Measurements from ENCODE around the gene COA3.
A peak's percentile ranks its signal among the peaks of the same experiment; 100 is the strongest.

COA3 gene

GRCh38 chr17:42798383-42799380 is at the start of gene COA3, which contains the start of gene CNTD1:
TSS of gene COA3 (minus strand) at chr17:42798704. CDS start at chr17:42798681, 23 bp downstream.
TSS of gene CNTD1 (plus strand) at chr17:42798861. CDS start at chr17:42799068, 207 bp downstream.
- peak; percentile 40 for DNase-seq

DNA sequence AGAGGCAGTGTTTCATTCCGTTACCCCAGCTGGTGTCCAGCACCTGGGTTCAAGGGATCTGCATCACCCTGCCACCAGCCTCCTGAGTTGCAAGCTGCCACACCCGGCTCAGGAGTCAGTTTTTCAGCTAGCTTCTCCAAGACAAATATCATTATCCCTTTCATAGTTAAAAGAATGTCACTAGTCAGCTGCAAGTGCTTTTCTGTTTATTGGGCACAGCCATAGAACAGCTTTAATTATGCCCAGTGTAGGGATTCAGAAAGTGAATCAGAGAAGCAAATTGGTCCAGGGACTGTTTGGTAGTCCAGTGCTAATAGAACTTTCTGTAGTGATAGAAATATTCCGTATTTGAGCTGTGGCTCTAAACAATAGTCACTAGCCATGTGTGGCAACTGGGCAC is 49.6 kb upstream of the COA3 start:
- DNase-seq: no peak

DNA sequence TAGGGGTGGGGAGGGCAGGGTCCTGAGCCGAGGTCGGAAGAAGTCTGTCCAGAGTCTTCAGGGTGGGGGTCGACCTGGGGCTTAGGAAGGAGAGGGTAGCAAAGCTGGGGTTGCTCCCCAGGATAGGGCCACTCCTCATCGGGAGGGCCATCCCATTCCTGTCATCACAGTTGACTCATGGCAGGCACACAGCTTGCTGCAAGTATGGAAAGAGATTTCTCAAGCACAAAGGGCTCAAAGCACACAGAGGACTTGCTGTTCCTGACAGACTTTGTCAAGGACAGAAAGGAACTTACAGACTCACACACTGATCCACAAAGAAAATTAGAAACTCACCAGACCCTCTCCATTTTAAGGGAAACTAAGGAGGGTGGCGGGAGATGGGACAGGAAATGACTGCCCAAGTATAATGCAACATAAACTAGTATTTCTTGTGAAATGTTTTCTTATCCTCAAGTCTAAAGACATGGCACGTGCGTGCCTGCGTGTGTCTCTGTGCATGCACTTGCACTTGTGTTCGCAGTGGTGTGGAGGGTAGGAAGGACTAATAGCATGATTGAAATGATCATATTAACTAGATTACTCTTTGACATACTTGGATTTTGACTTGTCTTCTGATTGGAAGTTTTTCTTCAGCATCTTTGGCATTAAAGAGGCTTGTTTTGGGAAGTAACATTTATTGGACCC is 48.2 kb upstream of the COA3 start:
- no peak for DNase-seq

DNA sequence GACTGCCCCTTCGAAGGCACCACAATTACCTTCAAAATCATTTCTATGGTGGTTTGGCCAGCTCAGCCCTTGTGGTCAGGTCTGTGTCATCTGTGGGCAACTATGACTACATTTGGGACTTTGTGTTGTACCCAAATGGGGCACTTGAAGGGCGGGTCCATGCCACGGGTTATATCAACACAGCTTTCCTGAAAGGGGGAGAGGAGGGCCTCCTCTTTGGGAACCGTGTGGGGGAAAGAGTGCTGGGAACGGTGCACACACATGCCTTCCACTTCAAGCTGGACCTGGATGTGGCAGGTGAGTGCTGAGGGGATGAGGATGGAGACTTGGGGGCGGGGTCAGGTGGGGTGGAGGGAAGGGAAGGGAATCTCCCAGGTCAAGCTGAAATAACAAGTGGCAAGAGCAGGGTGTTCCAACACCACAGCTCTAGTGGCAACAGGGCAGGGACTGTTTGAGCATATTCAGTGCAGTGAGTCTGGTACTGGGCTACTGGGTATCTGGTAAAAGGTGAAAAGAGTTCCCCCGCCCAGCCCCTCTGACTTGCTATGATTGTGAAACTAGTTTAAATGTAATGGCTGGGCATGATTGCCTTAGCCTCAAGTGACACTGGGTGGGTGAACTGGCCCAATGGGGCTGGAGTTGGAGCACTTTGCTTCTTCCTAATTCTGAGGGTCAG is 47.6 kb upstream of the COA3 start:
- no peak for DNase-seq

- DNase-seq: no peak
Measured at GRCh38 chr17:42845556-42845917, 47.0 kb upstream of the COA3 start.

- DNase-seq: no peak
Measured at GRCh38 chr17:42844761-42845555, 46.5 kb upstream of the COA3 start.

GRCh38 chr17:42844271-42844670 is 45.8 kb upstream of the COA3 start, which contains the start of gene AOC2:
TSS of gene AOC2 (plus strand) at chr17:42844580. CDS start at chr17:42844627, 47 bp downstream.
- no peak for DNase-seq

DNA sequence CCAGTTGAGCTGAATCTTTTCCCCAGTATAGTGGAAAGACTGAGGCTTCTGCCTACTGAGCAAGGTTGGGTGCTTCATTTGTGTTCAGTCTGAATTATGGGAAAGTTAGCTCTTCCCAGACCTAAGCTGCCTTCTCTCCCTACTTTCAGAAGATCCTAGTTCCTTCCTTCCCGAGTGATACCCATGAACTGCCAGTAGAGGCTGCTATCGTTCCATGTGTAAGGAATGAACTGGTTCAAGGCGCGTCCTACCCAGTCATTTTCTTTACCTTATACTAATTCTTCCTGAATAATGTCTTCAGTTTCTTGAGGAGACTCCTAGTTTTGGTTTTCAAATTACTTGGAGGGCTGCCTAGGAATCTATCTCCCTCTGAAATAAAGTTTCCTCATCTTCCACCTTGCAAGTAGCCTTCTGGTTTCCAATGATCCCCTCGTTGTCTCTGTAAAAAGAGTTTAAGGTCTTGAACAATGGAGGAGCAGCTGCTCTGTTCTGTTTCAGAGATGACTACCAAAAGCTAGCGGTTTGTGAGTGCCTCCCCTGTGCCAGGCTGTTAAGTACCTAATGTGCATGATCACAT is 44.9 kb upstream of the COA3 start:
- DNase-seq: peak; percentile 2

- no peak for DNase-seq
Measured at GRCh38 chr17:42841975-42842685, 43.6 kb upstream of the COA3 start.

- no peak for DNase-seq
Measured at GRCh38 chr17:42835732-42836131, 37.2 kb upstream of the COA3 start.

DNA sequence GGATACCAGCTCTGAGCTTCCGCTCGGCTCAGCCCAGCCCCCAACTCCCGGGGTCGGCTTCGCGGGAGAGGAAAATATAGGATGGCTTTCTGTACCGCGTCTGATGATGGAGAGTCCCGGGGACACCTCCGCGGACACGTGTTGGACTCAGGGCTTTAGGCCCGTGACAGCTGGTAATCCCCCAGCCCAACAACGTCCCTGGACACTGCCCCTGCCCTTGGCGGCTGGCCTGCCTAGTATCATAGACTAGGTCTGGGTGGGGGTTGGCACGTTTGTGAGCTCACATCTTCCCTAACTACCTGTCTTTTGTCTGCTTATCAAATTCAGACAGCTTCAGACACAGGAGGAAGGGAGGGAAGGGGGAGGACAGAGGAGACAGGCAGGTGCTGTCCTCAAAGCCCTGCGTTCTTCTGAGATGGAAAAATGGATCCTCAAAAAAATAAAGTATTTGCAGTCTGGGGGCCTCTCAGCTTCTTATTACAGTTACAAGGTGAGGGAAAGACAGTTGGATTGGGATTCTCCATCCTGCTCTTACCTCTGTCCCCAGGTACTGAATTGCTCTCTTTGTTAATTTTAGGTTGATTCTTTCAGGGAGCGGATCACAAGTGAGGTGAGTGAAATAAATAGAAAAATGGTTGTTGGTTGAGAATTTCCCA is 35.4 kb upstream of the COA3 start:
- no peak for DNase-seq

GRCh38 chr17:42832934-42833766 is 34.6 kb upstream of the COA3 start, which contains the start of gene PSME3:
TSS of gene PSME3 (plus strand) at chr17:42833397. CDS start at chr17:42833632, 235 bp downstream.
- DNase-seq: peak; percentile 19

DNA sequence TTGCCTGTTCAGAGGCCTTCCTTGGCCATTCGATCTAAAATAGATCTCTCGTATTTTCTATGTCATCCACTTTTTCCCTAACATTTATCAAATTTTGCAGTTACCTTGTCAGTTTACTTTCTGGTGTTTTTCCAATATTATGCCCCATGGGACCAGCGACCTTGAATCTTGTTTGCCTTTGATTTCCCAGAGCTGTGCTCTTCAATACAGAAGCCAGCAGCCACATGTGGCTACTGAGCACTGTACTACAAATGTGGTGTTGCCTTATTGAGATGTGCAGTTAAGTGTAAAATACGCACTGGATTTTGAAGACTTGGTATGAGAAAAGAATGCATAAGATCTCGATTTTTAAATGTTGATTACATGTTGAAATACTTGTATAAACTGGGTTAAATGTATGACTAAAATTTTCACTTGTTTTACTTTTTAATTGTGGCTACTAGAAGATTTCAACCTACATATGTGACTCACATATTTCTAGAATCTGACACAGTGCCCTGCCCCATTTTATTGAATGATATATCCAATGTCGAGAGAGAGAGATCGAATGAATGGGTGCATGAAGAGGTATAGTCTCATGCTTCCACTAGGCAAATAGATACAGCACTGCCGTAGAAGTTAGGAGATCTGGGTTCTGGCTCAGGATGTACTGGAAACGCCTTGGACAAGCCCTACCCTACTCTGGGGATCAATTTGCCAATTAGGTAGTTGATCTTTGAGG is 33.9 kb upstream of the COA3 start:
- no peak for DNase-seq

GRCh38 chr17:42830971-42831370 is 32.5 kb upstream of the COA3 start:
- DNase-seq: no peak

DNA sequence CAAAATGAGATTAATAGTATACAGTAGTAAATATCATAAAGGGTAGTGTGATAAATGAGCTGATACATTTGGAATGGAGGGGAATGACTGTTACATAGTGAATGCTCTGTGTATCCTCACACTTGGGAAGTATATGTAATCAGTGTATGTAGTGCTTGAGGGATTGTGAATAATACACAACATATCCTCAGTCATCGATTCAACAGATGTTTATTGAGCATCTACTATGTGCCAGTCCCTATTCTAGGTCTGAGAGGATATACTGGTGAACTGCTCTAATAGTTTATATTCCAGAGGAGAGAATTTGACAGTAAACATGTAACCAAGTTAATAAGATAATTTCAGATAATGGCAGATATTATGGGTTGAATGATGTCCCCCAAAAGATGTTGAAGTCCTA is 29.0 kb upstream of the COA3 start:
- no peak for DNase-seq

GRCh38 chr17:42821176-42821575 is 22.7 kb upstream of the COA3 start:
- no peak for DNase-seq

- peak; percentile 3 for DNase-seq
Measured at GRCh38 chr17:42819939-42820535, 21.5 kb upstream of the COA3 start.

- no peak for DNase-seq
Measured at GRCh38 chr17:42818379-42818778, 19.9 kb upstream of the COA3 start.

DNA sequence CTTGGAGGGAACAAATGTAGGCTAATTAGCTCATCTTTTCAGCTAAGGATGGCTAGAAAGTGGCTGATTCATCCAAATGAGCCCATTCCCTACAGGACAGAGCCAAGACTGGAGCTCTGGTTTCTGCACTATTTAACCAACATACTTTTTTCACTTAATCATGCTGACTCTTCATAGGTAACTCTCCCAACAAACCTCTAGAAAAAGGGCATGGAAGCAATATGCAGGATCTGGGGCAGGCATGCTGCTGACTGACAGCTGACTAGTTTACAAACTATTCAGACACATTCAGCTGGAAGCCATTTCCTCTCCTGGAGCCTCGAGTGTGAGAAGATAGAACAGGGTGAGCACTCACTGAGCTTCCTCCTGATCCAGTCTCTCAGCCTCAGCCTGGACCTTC is 19.4 kb upstream of the COA3 start:
- DNase-seq: no peak
